HG03103 (cell line): Measurements from ENCODE around the gene ECHDC3.

Experiments used
- ATAC-seq: cut with Tn5 transposase; IDR thresholded peaks from one replicate; pipeline ENCODE4 v1.9.1; 2021; ENCODE audit warnings: low read depth; ENCODE audit not compliant: unreplicated experiment

The ECHDC3 gene

GRCh38 chr10:11775412-11775811, 33.2 kb downstream of the ECHDC3 start:
- no peak for ATAC-seq

GRCh38 chr10:11776080-11776479, 33.9 kb downstream of the ECHDC3 start:
- no peak for ATAC-seq

- no peak for ATAC-seq
Measured at GRCh38 chr10:11781114-11781513, 38.9 kb downstream of the ECHDC3 start.

- no peak for ATAC-seq
Measured at GRCh38 chr10:11782793-11783557, 40.8 kb downstream of the ECHDC3 start.

GRCh38 chr10:11783558-11783865, 41.3 kb downstream of the ECHDC3 start:
- no peak for ATAC-seq

- no peak for ATAC-seq
Measured at GRCh38 chr10:11787374-11787773, 45.2 kb downstream of the ECHDC3 start.

- ATAC-seq = no peak
Measured at GRCh38 chr10:11787846-11788245, 45.7 kb downstream of the ECHDC3 start.

GRCh38 chr10:11789306-11789705, 47.1 kb downstream of the ECHDC3 start:
- ATAC-seq = no peak

- ATAC-seq = no peak
Measured at GRCh38 chr10:11789956-11790355, 47.8 kb downstream of the ECHDC3 start.

- no peak for ATAC-seq
Measured at GRCh38 chr10:11793762-11794479, 51.7 kb downstream of the ECHDC3 start.

- ATAC-seq = no peak
Measured at GRCh38 chr10:11794566-11794965, 52.4 kb downstream of the ECHDC3 start.

GRCh38 chr10:11795101-11795920, 53.1 kb downstream of the ECHDC3 start:
- no peak for ATAC-seq

- ATAC-seq = no peak
Measured at GRCh38 chr10:11796474-11796873, 54.3 kb downstream of the ECHDC3 start.

GRCh38 chr10:11797281-11797680, 55.1 kb downstream of the ECHDC3 start:
- ATAC-seq = no peak

- ATAC-seq = no peak
Measured at GRCh38 chr10:11797847-11798633, 55.9 kb downstream of the ECHDC3 start.

GRCh38 chr10:11798845-11799735, 56.9 kb downstream of the ECHDC3 start:
- ATAC-seq = no peak

GRCh38 chr10:11799736-11800080, 57.5 kb downstream of the ECHDC3 start:
- no peak for ATAC-seq

GRCh38 chr10:11804336-11804735, 62.2 kb downstream of the ECHDC3 start:
- no peak for ATAC-seq

- no peak for ATAC-seq
Measured at GRCh38 chr10:11805792-11806191, 63.6 kb downstream of the ECHDC3 start.

- ATAC-seq = no peak
Measured at GRCh38 chr10:11806706-11807105, 64.5 kb downstream of the ECHDC3 start.
